GM12874 (cell line): ENCODE data around the gene ADD3.

Source experiments
- TF ChIP-seq, protein P1 (sequence below): IDR thresholded peaks from 2 replicates; pipeline ENCODE4 v1.5.1; 2011; ENCODE audit warnings: low read depth, mild to moderate bottlenecking, control low read depth, low read length, moderate library complexity; ENCODE audit not compliant: insufficient read depth

ADD3 gene

DNA sequence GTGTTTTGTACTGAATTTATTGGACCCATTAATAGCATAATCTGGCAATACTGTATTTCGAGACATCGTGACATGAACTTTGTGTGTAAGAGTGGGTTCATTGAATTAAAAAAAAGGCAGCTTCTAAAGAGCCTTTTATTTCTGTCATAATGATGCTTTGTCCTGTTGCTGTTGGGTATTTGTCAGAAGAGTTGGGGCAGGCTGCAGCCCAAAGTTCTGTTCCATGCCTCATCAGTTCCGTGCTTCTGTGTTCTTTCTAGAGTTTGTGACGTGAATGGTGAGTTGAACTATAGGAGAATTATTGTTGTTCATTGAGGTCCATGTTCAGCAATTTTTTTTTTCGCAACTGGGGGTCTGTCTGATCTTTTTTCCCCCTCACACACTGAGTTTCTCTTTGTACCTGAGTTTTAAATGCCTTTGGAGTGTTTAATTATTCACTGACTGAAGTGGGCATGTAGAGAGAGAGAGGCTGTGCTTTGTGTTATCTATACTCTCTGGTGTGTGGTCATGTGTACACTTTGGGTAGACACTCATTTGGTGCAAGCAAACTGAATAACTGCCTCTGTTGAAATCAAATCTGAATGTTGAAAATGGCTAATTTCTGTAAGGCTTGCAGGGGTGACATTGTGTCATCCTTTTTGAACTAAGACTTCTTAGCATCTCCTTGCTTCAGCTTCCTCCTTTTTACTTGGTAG lies 69.8 kb downstream of the ADD3 start:
- TF ChIP-seq, protein P1, sequence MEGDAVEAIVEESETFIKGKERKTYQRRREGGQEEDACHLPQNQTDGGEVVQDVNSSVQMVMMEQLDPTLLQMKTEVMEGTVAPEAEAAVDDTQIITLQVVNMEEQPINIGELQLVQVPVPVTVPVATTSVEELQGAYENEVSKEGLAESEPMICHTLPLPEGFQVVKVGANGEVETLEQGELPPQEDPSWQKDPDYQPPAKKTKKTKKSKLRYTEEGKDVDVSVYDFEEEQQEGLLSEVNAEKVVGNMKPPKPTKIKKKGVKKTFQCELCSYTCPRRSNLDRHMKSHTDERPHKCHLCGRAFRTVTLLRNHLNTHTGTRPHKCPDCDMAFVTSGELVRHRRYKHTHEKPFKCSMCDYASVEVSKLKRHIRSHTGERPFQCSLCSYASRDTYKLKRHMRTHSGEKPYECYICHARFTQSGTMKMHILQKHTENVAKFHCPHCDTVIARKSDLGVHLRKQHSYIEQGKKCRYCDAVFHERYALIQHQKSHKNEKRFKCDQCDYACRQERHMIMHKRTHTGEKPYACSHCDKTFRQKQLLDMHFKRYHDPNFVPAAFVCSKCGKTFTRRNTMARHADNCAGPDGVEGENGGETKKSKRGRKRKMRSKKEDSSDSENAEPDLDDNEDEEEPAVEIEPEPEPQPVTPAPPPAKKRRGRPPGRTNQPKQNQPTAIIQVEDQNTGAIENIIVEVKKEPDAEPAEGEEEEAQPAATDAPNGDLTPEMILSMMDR: no peak

DNA sequence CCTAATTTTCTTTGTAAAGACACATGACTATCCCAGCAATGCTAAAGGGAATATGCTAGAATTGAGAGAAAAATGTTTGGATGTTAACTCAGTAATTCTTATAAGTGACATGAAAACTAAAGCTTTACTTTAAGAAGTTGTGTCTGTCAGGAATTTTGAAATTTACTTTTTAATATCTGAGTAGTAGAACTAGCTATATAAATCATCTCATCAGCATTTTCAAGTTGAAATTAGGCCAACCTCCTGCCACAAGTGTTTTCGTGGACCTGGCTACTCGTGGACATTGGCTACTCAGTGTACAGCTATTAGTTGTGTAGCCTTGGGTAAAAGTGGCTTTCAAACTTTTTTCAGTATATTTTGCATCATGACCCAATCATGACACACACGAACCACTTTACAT lies 70.5 kb downstream of the ADD3 start:
- TF ChIP-seq, protein P1: no peak

DNA sequence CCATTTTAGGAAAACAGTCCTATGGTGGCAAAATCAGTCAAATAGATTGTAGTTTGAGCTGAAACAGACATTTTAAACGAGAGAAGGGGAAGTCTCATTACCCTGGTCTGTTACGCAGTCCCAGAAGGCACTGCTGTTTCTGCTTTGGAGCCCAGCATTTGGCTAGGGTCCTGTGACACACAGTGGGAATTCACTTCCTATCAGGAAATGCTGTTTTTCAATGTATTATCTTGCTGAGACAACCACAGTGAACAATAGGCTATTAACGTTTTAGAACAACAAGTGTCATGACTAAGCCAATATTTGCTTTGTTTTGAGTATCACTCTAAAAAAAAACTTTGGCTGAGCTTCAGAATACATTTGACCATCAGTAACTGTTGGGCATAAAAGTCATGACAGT lies 74.1 kb downstream of the ADD3 start:
- TF ChIP-seq, protein P1: no peak

DNA sequence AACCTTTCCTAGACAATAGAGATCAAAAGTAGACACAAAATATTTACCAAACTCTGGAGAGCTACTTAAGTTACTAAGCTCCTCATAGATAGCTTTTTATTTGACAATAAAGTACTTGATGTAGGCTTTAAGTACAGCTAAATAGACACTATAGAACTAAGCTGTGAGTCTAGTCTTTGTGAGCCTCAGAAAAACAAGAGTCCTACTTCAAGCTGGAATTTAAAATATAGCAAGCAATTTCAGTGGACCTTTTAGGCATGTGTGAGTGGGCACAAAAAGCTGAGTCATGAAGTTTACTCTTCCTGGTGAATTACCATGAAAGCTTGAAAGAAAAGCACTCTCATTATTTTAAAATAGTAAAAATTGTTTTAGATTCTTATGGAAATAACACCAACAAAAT lies 76.1 kb downstream of the ADD3 start:
- TF ChIP-seq, protein P1: no peak

DNA sequence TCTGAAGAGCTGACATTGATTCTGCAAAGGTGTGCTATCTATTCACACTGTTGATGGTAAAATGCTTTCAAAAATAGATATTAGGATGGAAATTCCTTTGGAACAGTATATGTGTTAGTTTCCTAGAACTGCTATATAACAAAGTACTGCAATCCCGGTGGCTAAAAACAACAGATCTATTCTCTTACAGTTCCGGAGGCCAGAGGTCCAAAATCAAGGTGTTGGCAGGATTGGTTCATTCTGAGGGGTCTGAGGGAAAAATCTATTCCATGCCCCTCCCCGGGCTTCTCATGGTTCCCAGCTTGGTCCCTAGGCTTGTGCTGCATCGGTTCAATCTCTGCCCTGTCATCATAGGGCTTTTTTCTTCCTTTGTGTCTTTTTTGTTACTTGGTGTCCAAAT lies 79.9 kb downstream of the ADD3 start:
- TF ChIP-seq, protein P1: no peak

DNA sequence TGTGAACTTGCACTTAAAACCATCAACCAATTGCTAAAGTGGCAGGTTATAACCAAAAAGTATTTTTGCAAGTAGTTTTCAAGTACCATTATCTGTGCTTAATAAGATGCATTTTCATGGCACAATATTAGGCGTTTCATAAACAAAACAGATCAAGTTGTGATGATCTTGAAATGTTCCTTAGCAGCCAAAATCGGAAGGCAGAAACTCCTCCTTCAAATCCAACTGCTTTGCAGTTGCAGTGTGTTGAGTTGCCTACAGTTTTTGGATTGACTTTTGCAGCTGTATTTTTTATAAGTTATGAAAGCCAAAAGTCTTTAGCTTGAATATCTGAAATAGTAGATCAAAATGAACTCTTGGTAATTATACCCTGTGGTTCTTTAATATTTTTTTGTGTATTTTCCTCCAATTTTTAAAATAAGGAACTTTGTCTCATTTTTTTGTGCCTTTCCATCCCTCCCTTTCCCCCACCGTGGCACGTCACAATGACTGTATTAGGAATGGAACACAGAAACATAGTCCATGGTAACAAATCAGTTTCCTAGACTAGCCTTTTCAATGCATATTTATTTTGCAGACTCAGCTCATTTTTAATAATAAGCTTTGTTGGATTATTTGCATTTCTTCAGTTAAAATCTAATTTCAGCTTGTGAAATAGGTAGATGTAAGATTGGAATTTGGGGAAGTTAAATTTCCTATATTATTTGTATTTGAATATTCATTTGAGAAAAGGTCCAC lies 80.8 kb downstream of the ADD3 start:
- TF ChIP-seq, protein P1: no peak

DNA sequence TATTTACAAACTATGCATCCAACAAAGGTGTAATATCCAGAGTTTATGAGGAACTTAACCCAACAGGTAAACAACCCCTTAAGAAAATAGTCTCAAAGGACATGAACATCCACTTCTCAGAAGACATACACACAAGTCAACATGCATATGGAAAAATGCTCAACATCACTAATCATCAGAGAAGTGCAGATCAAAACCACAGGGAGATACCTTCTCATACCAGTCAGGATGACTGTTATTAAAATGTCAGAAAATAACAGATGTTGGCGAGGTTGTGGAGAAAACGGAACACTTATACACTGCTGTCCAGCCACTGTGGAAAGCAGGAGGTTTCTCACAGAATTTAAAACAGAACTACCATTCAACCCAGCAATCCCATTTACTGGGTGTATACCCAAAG lies 84.0 kb downstream of the ADD3 start:
- TF ChIP-seq, protein P1: no peak
